SU-DHL-6 (cell line): ENCODE results near the gene COL27A1.
"Not testable (repeated sequence)": the region's sequence is repeated elsewhere in the genome, so short reads cannot be mapped to it uniquely, and the experiment has no call there.

ENCODE experiments used
- CTCF ChIP-seq: fragments of 200-600 bp; sonication (generic); IDR thresholded peaks from one replicate; pipeline ENCODE4 v1.5.1; 2017; ENCODE audit warnings: antibody characterized with exemption, mild to moderate bottlenecking, low read length, moderate library complexity; ENCODE audit not compliant: insufficient read depth, poor library complexity, severe bottlenecking
- EZH2phosphoT487 ChIP-seq: fragments of 200-600 bp; sonication (generic), shearing (Covaris generic); conservative IDR thresholded peaks from 2 replicates; pipeline ENCODE4 v1.6.1; 2018; ENCODE audit warnings: mild to moderate bottlenecking, antibody characterized with exemption, low read length, moderate library complexity, mixed read lengths

GRCh38 chr9:114333718-114334117 lies 178.4 kb downstream of the COL27A1 start:
- not testable (repeated sequence) for TF ChIP-seq CTCF, EZH2phosphoT487
